ENCODE data around the gene NTMT2. TPM values are rescaled to one million over a fixed set of nuclear protein-coding genes. Genes with fewer than 3 reads are reported as not detected.

NTMT2 gene
- total RNA-seq, 1 donor, result not detected

- Histone ChIP-seq H3K4me1 (ENCODE audit: insufficient read depth, low read length) (no peaks in the 10 kb centered on the region), H3K27ac (ENCODE audit: low read depth, low read length) (no peak overlapping the region), H3K79me2 (ENCODE audit: insufficient read depth, low read length) (no peaks in the 10 kb centered on the region), H2AFZ (ENCODE audit: low read length) (no peak overlapping the region), H3K4me2 (ENCODE audit: insufficient read depth, low read length) (no peak overlapping the region), H3K4me3 (ENCODE audit: insufficient read depth, low read length) (no peak overlapping the region), H3K36me3 (ENCODE audit: insufficient read depth, low read length) (no peaks in the 10 kb centered on the region), H3K27me3 (ENCODE audit: insufficient read depth, low read length) (no peaks in the 10 kb centered on the region), H4K20me1 (ENCODE audit: insufficient read depth, low read length) (no peaks in the 10 kb centered on the region), H3K9me3 (ENCODE audit: low read depth, low read length) (no peaks in the 10 kb centered on the region)
- TF ChIP-seq CTCF (IDR thresholded peaks at IDR 0.05; ENCODE audit: extremely low read depth, low read depth, low read length), result no peak
- DNase-seq (ENCODE audit: insufficient read length, low spot score, missing footprints), result no peak
Measured at GRCh38 chr1:170182442-170182841, 36.7 kb downstream of the NTMT2 start.

GRCh38 chr1:170192546-170192945 is 46.8 kb downstream of the NTMT2 start:
- Histone ChIP-seq H3K27ac (ENCODE audit: low read depth, low read length) (no peak overlapping the region), H3K4me3 (ENCODE audit: insufficient read depth, low read length) (no peak overlapping the region), H3K9me3 (ENCODE audit: low read depth, low read length) (no peaks in the 10 kb centered on the region), H3K79me2 (ENCODE audit: insufficient read depth, low read length) (no peaks in the 10 kb centered on the region), H2AFZ (ENCODE audit: low read length) (no peak overlapping the region), H3K4me1 (ENCODE audit: insufficient read depth, low read length) (peaks cover 5% of the 10 kb centered on the region), H3K36me3 (ENCODE audit: insufficient read depth, low read length) (no peaks in the 10 kb centered on the region), H3K27me3 (ENCODE audit: insufficient read depth, low read length) (no peaks in the 10 kb centered on the region), H3K4me2 (ENCODE audit: insufficient read depth, low read length) (no peak overlapping the region), H4K20me1 (ENCODE audit: insufficient read depth, low read length) (no peaks in the 10 kb centered on the region)
- TF ChIP-seq CTCF (IDR thresholded peaks at IDR 0.05; ENCODE audit: extremely low read depth, low read depth, low read length), result no peak
- no peak for DNase-seq (ENCODE audit: insufficient read length, low spot score, missing footprints)

GRCh38 chr1:170194451-170194850 is 48.7 kb downstream of the NTMT2 start:
- Histone ChIP-seq H3K27me3 (ENCODE audit: insufficient read depth, low read length) (no peaks in the 10 kb centered on the region), H3K36me3 (ENCODE audit: insufficient read depth, low read length) (no peaks in the 10 kb centered on the region), H3K4me2 (ENCODE audit: insufficient read depth, low read length) (no peak overlapping the region), H2AFZ (ENCODE audit: low read length) (no peak overlapping the region), H3K79me2 (ENCODE audit: insufficient read depth, low read length) (no peaks in the 10 kb centered on the region), H3K9me3 (ENCODE audit: low read depth, low read length) (no peaks in the 10 kb centered on the region), H3K27ac (ENCODE audit: low read depth, low read length) (no peak overlapping the region), H3K4me1 (ENCODE audit: insufficient read depth, low read length) (peaks cover 5% of the 10 kb centered on the region), H4K20me1 (ENCODE audit: insufficient read depth, low read length) (no peaks in the 10 kb centered on the region), H3K4me3 (ENCODE audit: insufficient read depth, low read length) (no peak overlapping the region)
- TF ChIP-seq CTCF (IDR thresholded peaks at IDR 0.05; ENCODE audit: extremely low read depth, low read depth, low read length), result no peak
- DNase-seq (ENCODE audit: insufficient read length, low spot score, missing footprints), result peak; percentile 77

- Histone ChIP-seq H2AFZ (ENCODE audit: low read length) (peak overlapping the region; percentile 44), H3K27ac (ENCODE audit: low read depth, low read length) (no peak overlapping the region), H3K4me3 (ENCODE audit: insufficient read depth, low read length) (no peak overlapping the region), H3K4me1 (ENCODE audit: insufficient read depth, low read length) (peaks cover 13% of the 10 kb centered on the region), H3K79me2 (ENCODE audit: insufficient read depth, low read length) (no peaks in the 10 kb centered on the region), H4K20me1 (ENCODE audit: insufficient read depth, low read length) (no peaks in the 10 kb centered on the region), H3K9me3 (ENCODE audit: low read depth, low read length) (no peaks in the 10 kb centered on the region), H3K27me3 (ENCODE audit: insufficient read depth, low read length) (no peaks in the 10 kb centered on the region), H3K4me2 (ENCODE audit: insufficient read depth, low read length) (no peak overlapping the region), H3K36me3 (ENCODE audit: insufficient read depth, low read length) (no peaks in the 10 kb centered on the region)
- no peak for TF ChIP-seq CTCF (IDR thresholded peaks at IDR 0.05; ENCODE audit: extremely low read depth, low read depth, low read length)
- DNase-seq (ENCODE audit: insufficient read length, low spot score, missing footprints), result no peak
Measured at GRCh38 chr1:170196490-170197236, 50.9 kb downstream of the NTMT2 start.

All from osteoblast (primary cell).